WTC11 (cell line): Measurements from ENCODE around the gene USP15.

Source experiments
- CBFB ChIP-seq: sonication (generic); formaldehyde crosslinking; IDR thresholded peaks from 2 replicates; pipeline ENCODE4 v1.8.1; 2022; ENCODE audit warnings: mild to moderate bottlenecking, low read depth, missing genetic modification reagents
- FOXK1 ChIP-seq: sonication (generic); formaldehyde crosslinking; IDR thresholded peaks from 2 replicates; pipeline ENCODE4 v1.8.0; 2022; ENCODE audit warnings: mild to moderate bottlenecking, moderate library complexity, missing genetic modification reagents
- GABPB1 ChIP-seq: sonication (generic); formaldehyde crosslinking; IDR thresholded peaks from 2 replicates; pipeline ENCODE4 v1.8.1; 2023; ENCODE audit warnings: mild to moderate bottlenecking, missing genetic modification reagents
- SP1 ChIP-seq: sonication (generic); formaldehyde crosslinking; conservative IDR thresholded peaks from 2 replicates; pipeline ENCODE4 v1.8.1; 2022; ENCODE audit warnings: missing genetic modification reagents
- ZNF232 ChIP-seq: sonication (generic); formaldehyde crosslinking; IDR thresholded peaks from 2 replicates; pipeline ENCODE4 v1.8.0; 2022; ENCODE audit warnings: mild to moderate bottlenecking, missing genetic modification reagents
- TF ChIP-seq, protein P1 (sequence below): fragments of 200-600 bp; IDR thresholded peaks from 2 replicates; pipeline ENCODE4 v1.8.0; 2022; ENCODE audit warnings: antibody characterized with exemption
- TF ChIP-seq, protein P2 (sequence below): sonication (generic); formaldehyde crosslinking; IDR thresholded peaks from 2 replicates; pipeline ENCODE4 v1.8.0; 2022; ENCODE audit warnings: missing genetic modification reagents

DNA sequence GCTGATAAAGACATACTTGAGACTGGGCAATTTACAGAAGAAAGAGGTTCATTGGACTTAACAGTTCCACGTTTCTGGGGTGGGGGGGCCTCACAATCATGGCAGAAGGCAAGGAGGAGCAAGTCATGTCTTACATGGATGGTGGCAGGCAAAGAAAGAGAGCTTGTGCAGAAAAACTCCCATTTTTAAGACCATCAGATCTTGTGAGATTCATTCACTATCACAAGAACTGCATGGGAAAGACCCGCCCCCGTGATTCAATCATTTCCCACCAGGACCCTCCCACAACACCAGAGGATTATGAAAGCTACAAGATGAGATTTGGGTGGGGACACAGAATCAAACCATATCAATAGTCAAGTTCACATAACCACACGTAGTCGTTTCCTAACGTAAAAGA, 85.5 kb downstream of the USP15 start:
- no peak for TF ChIP-seq ZNF232 (CRISPR knock-in tag)
- TF ChIP-seq, protein P1, sequence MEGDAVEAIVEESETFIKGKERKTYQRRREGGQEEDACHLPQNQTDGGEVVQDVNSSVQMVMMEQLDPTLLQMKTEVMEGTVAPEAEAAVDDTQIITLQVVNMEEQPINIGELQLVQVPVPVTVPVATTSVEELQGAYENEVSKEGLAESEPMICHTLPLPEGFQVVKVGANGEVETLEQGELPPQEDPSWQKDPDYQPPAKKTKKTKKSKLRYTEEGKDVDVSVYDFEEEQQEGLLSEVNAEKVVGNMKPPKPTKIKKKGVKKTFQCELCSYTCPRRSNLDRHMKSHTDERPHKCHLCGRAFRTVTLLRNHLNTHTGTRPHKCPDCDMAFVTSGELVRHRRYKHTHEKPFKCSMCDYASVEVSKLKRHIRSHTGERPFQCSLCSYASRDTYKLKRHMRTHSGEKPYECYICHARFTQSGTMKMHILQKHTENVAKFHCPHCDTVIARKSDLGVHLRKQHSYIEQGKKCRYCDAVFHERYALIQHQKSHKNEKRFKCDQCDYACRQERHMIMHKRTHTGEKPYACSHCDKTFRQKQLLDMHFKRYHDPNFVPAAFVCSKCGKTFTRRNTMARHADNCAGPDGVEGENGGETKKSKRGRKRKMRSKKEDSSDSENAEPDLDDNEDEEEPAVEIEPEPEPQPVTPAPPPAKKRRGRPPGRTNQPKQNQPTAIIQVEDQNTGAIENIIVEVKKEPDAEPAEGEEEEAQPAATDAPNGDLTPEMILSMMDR = no peak
- TF ChIP-seq GABPB1 (CRISPR knock-in tag) = no peak
- TF ChIP-seq CBFB (CRISPR knock-in tag) = no peak
- no peak for TF ChIP-seq FOXK1 (CRISPR knock-in tag)
- TF ChIP-seq, protein P2, sequence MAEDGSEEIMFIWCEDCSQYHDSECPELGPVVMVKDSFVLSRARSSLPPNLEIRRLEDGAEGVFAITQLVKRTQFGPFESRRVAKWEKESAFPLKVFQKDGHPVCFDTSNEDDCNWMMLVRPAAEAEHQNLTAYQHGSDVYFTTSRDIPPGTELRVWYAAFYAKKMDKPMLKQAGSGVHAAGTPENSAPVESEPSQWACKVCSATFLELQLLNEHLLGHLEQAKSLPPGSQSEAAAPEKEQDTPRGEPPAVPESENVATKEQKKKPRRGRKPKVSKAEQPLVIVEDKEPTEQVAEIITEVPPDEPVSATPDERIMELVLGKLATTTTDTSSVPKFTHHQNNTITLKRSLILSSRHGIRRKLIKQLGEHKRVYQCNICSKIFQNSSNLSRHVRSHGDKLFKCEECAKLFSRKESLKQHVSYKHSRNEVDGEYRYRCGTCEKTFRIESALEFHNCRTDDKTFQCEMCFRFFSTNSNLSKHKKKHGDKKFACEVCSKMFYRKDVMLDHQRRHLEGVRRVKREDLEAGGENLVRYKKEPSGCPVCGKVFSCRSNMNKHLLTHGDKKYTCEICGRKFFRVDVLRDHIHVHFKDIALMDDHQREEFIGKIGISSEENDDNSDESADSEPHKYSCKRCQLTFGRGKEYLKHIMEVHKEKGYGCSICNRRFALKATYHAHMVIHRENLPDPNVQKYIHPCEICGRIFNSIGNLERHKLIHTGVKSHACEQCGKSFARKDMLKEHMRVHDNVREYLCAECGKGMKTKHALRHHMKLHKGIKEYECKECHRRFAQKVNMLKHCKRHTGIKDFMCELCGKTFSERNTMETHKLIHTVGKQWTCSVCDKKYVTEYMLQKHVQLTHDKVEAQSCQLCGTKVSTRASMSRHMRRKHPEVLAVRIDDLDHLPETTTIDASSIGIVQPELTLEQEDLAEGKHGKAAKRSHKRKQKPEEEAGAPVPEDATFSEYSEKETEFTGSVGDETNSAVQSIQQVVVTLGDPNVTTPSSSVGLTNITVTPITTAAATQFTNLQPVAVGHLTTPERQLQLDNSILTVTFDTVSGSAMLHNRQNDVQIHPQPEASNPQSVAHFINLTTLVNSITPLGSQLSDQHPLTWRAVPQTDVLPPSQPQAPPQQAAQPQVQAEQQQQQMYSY = no peak
- no peak for TF ChIP-seq SP1 (CRISPR knock-in tag)
